B cell (primary cell): ENCODE measurements around the gene IRGQ. TPM values are rescaled to one million over a fixed set of nuclear protein-coding genes. Genes with fewer than 3 reads are reported as not detected.

Experiments
- ATAC-seq: fragments of 200-7000 bp; cut with Tn5 transposase; one replicate; pipeline ENCODE4 v1.10.0; 2021; ENCODE audit warnings: low read depth, mild to moderate bottlenecking, moderate number of reproducible peaks, moderate library complexity
- CTCF ChIA-PET: fragments of 350-600 bp; sonication (Branson Sonifier 250); formaldehyde crosslinking; loops from one replicate; lab custom pipeline; 2021; ENCODE audit warnings: antibody characterized with exemption, inconsistent platforms; lab: Charles Lee
- POLR2A ChIA-PET: fragments of 350-600 bp; sonication (Branson Sonifier 250); formaldehyde crosslinking; loops from one replicate; lab custom pipeline; 2021; ENCODE audit warnings: antibody characterized with exemption; lab: Charles Lee
- DNase-seq: peaks from one replicate; pipeline ENCODE4 v3.0.0; 2013
- H2AFZ ChIP-seq: 2 replicates; pipeline ENCODE4 v1.6.1; 2012; ENCODE audit warnings: mild to moderate bottlenecking, low read depth, low read length; ENCODE audit not compliant: insufficient read depth, poor library complexity, severe bottlenecking
- H3K27ac ChIP-seq, 2 donors: 1 replicate in 1 of 2; 2 replicates in 1 of 2; pipeline ENCODE4 v1.5.1; 2012 to 2013; ENCODE audit warnings: low read length in 2 of 2, mild to moderate bottlenecking in 2 of 2, moderate library complexity in 1 of 2
- H3K27me3 ChIP-seq, 4 experiments: fragments of 200-600 bp in 1 of 4; sonication (generic) in 1 of 4; replicated peaks in 1 of 4; 1 replicate in 2 of 4; 2 replicates in 2 of 4; pipeline versions ENCODE4 v1.6.1 to v1.7.0; 2013 to 2016; ENCODE audit warnings: low read length in 3 of 4, mild to moderate bottlenecking in 2 of 4, mixed read lengths in 1 of 4, moderate library complexity in 1 of 4; ENCODE audit not compliant: insufficient read depth in 4 of 4, control insufficient read depth in 3 of 4; ENCODE audit errors: control extremely low read depth in 1 of 4
- H3K36me3 ChIP-seq, 2 experiments: replicated peaks in 1 of 2; 1 replicate in 1 of 2; 2 replicates in 1 of 2; pipeline versions ENCODE4 v1.6.1 to v1.7.1; 2013; ENCODE audit warnings: low read length in 1 of 2; ENCODE audit not compliant: insufficient read depth in 2 of 2, control insufficient read depth in 1 of 2; ENCODE audit errors: control extremely low read depth in 1 of 2, extremely low read depth in 1 of 2
- H3K4me1 ChIP-seq, 2 donors: fragments of 200-600 bp in 1 of 2; sonication (generic) in 1 of 2; 1 replicate in 1 of 2; 2 replicates in 1 of 2; pipeline versions ENCODE4 v1.5.1 to v1.6.1; 2013 to 2017; ENCODE audit warnings: low read length in 2 of 2; ENCODE audit not compliant: control insufficient read depth in 2 of 2, insufficient read depth in 2 of 2
- H3K4me2 ChIP-seq: replicated peaks from 2 replicates; pipeline ENCODE3; 2012; ENCODE audit warnings: mild to moderate bottlenecking, low read depth, low read length; ENCODE audit not compliant: poor library complexity, severe bottlenecking
- H3K4me3 ChIP-seq, 5 experiments: fragments of 200-600 bp in 1 of 5; sonication (generic) in 1 of 5; 1 replicate in 3 of 5; 2 replicates in 2 of 5; pipeline versions ENCODE4 v1.5.1 to v1.7.0; 2011 to 2016; ENCODE audit warnings: low read length in 4 of 5, mild to moderate bottlenecking in 4 of 5, low read depth in 2 of 5, control low read depth in 1 of 5, moderate library complexity in 1 of 5; ENCODE audit not compliant: insufficient read depth in 1 of 5; ENCODE audit errors: control extremely low read depth in 1 of 5, extremely low read depth in 1 of 5
- H3K79me2 ChIP-seq: fragments of 200-600 bp; sonication (generic); one replicate; pipeline ENCODE4 v1.6.0; 2016; ENCODE audit warnings: low read length; ENCODE audit not compliant: control insufficient read depth, insufficient read depth
- H3K9ac ChIP-seq: fragments of 200-600 bp; sonication (generic); 2 replicates; pipeline ENCODE4 v1.6.1; 2017; ENCODE audit warnings: mild to moderate bottlenecking, low read length, moderate library complexity
- H3K9me3 ChIP-seq, 3 donors: one replicate each; pipeline versions ENCODE4 v1.6.1 to v1.7.1; 2013; ENCODE audit warnings: low read length in 2 of 3; ENCODE audit not compliant: control insufficient read depth in 2 of 3, insufficient read depth in 1 of 3; ENCODE audit errors: control extremely low read depth in 1 of 3
- H4K20me1 ChIP-seq: 2 replicates; pipeline ENCODE4 v1.6.0; 2012; ENCODE audit warnings: mild to moderate bottlenecking, low read length; ENCODE audit not compliant: insufficient read depth, control insufficient read depth, poor library complexity, severe bottlenecking
- H3K27ac Mint-ChIP-seq: one replicate; pipeline ENCODE4 v1.8.0; 2021; ENCODE audit warnings: mixed read lengths
- H3K27me3 Mint-ChIP-seq: one replicate; pipeline ENCODE4 v1.8.0; 2021; ENCODE audit warnings: mixed read lengths
- H3K4me1 Mint-ChIP-seq: one replicate; pipeline ENCODE4 v1.8.0; 2021; ENCODE audit warnings: mixed read lengths
- H3K4me3 Mint-ChIP-seq: one replicate; pipeline ENCODE4 v1.8.0; 2021; ENCODE audit warnings: mixed read lengths
- H3K9me3 Mint-ChIP-seq: one replicate; pipeline ENCODE4 v1.8.0; 2022; ENCODE audit warnings: mixed read lengths; ENCODE audit not compliant: insufficient read depth
- CTCF ChIP-seq: fragments of 200-600 bp; IDR thresholded peaks from one replicate; pipeline ENCODE4 v1.8.0; 2022; ENCODE audit warnings: antibody characterized with exemption, mild to moderate bottlenecking
- EZH2 ChIP-seq: IDR thresholded peaks from 2 replicates; pipeline ENCODE4 v1.6.1; 2012; ENCODE audit warnings: borderline replicate concordance, low read depth, mild to moderate bottlenecking, moderate library complexity, low read length; ENCODE audit not compliant: insufficient read depth, poor library complexity, severe bottlenecking
- WGBS: methylation state at CpG from one replicate; pipeline ENCODE4 v1.1.5; 2013; ENCODE audit warnings: missing lambda C conversion rate; ENCODE audit not compliant: insufficient coverage; 5-methylcytosine and 5-hydroxymethylcytosine counted together
- intact Hi-C: fragments of 100-400 bp; cut with micrococcal nuclease; formaldehyde crosslinking; loops from one replicate; pipeline ENCODE4 v1.10.0; 2022
- polyA plus RNA-seq: library from polyadenylated mRNA; depleted of rRNA; stranded (reverse); fragments of >200 nt; gene quantifications from 2 replicates; pipeline ENCODE4 v1.2.3, GENCODE V29; 2012
- total RNA-seq, 2 donors: library from RNA; stranded (reverse); fragments of 120-200 nt in 1 of 2; gene quantifications; 1 replicate in 1 of 2; 2 replicates in 1 of 2; pipeline versions ENCODE4 v1.2.3 to v1.2.4, GENCODE V29; 2013 to 2022

IRGQ gene
- total and polyA plus RNA-seq, 2 donors (not counting 1 experiment from before 2014, with no cell fraction given): 20.3 to 22.6 TPM

- peak; percentile 99 for DNase-seq
- Histone ChIP-seq H3K4me2 (peak within 1 kb of the TSS; percentile 84), H2AFZ (peak within 1 kb of the TSS; percentile 81), H3K4me1 (peaks cover 16 to 29% of the 10 kb centered on the region in 2 donors), H3K9ac (peak within 1 kb of the TSS; percentile 84), H4K20me1 (peaks cover under 1% of the 10 kb centered on the region), H3K9me3 (no peaks in the 10 kb centered on the region), H3K27me3 (no peaks in the 10 kb centered on the region), H3K27ac (peak within 1 kb of the TSS; percentile 74 to 89), H3K4me3 (peak within 1 kb of the TSS; percentile 67 to 98 (median 82)), H3K79me2 (peaks cover 35% of the 10 kb centered on the region), H3K36me3 (peaks cover 0 to 10% of the 10 kb centered on the region in 2 experiments)
- H3K4me1 Mint-ChIP-seq: peaks cover 42% of the 10 kb centered on the region
- H3K9me3 Mint-ChIP-seq: no peaks in the 10 kb centered on the region
- peak within 1 kb of the TSS; percentile 92 for H3K27ac Mint-ChIP-seq
- TF ChIP-seq EZH2 (no peak), CTCF (no peak)
- under 1% methylated on average over 38 of the region's 51 CpGs for WGBS
- ChIA-PET CTCF (interaction anchor here (0.7 to 3.2 kb wide), 9 partner anchors 10 to 234 kb away, joined by 3 to 21 read pairs (median 5); partner anchors contain the start of genes IRGQ and ZNF576), POLR2A (interaction anchor here (0.6 to 3.3 kb wide), 6 partner anchors 16 to 1174 kb away, joined by 3 to 15 read pairs (median 5); partner anchors contain the start of genes IRGQ, ZNF575 and ZNF576)
- H3K27me3 Mint-ChIP-seq: no peaks in the 10 kb centered on the region
- peak; percentile 99 for ATAC-seq
- peak within 1 kb of the TSS; percentile 97 for H3K4me3 Mint-ChIP-seq
- intact Hi-C loops: loop anchor here (1.0 kb wide), 5 partner anchors 12 to 207 kb away; partner anchors contain the start of genes IRGQ, ZNF428, ZNF575 and ZNF576
Measured at GRCh38 chr19:43575156-43575950, 20.6 kb downstream of the IRGQ start, which contains the start of the genes PINLYP and XRCC1. TSS of gene PINLYP (plus strand) at chr19:43575801. CDS start at chr19:43577192, 1,391 bp downstream. TSS of gene XRCC1 (minus strand) at chr19:43575527. CDS start at chr19:43575458, 69 bp downstream.
